GM10248 (cell line): Measurements from ENCODE around the gene FLRT2.

Experiments
- CTCF ChIA-PET: fragments of 300-600 bp; sonication (Branson Sonifier 250); formaldehyde crosslinking; extraction: SDS; loops from one replicate; lab custom pipeline; 2021; ENCODE audit warnings: antibody characterized with exemption; lab: Yijun Ruan, JAX
- POLR2A ChIA-PET: fragments of 350-650 bp; sonication (Branson Sonifier 250); formaldehyde crosslinking; extraction: SDS; loops from one replicate; lab custom pipeline; 2020; ENCODE audit warnings: antibody characterized with exemption; lab: Yijun Ruan, JAX
- DNase-seq: peaks from one replicate; pipeline ENCODE4 v3.0.0; 2012; ENCODE audit errors: extremely low spot score
- TF ChIP-seq, protein P1 (sequence below): IDR thresholded peaks from 2 replicates; pipeline ENCODE4 v1.5.1; 2012; ENCODE audit warnings: mild to moderate bottlenecking, low read depth; ENCODE audit errors: extremely low read depth, missing control alignments, control extremely low read depth

Gene FLRT2

DNA sequence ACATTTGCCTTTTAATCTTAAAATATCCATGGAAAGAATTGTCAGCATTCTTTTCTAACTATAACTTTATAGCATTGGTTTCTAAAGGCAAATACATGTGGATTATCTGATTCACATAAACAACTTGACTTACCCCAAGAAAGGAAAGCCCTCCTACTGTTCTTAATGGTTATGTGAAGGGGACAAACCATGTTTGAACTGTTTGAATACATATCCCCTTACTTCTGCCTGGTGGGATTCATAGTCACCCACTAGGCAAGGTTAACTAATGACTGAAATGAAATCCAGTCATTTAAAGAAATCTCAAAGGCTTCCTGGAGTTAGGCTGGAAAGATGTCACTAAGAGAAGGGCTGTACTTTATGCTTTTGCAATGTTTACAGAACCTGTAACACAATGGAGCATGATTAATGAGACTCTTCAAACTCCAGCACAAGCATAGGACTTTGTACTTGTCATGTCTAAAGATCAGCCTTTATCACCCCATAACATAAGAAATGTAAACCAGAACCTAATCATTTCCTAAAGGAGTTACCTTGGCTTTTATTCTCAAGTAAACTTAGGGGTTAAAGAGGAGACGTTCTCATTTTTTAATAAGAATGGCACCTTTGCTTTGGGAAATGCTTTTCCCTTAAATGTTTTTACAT lies 10.2 kb upstream of the FLRT2 start:
- ChIA-PET POLR2A (no interaction called here), CTCF (no interaction called here)
- DNase-seq = no peak
- TF ChIP-seq, protein P1, sequence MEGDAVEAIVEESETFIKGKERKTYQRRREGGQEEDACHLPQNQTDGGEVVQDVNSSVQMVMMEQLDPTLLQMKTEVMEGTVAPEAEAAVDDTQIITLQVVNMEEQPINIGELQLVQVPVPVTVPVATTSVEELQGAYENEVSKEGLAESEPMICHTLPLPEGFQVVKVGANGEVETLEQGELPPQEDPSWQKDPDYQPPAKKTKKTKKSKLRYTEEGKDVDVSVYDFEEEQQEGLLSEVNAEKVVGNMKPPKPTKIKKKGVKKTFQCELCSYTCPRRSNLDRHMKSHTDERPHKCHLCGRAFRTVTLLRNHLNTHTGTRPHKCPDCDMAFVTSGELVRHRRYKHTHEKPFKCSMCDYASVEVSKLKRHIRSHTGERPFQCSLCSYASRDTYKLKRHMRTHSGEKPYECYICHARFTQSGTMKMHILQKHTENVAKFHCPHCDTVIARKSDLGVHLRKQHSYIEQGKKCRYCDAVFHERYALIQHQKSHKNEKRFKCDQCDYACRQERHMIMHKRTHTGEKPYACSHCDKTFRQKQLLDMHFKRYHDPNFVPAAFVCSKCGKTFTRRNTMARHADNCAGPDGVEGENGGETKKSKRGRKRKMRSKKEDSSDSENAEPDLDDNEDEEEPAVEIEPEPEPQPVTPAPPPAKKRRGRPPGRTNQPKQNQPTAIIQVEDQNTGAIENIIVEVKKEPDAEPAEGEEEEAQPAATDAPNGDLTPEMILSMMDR = no peak

DNA sequence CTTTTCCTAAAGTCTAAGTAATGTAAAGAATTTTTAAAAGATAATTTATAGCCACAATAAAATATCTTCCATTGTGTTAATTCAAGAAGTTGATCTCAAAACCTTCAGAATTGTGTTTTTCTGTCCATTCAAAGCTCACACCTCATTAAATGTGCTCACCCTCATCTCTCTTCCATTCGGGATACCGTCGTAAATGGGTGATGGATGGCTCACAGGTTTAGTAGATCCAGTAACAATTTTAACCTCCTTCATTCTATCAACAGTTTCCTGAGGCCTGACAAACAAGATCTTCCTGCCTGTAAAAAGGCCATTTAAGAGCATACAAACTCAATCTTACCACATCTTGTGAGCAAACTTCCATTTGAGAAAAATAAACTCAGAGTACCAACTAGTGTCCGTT lies 9.4 kb upstream of the FLRT2 start:
- no peak for DNase-seq
- POLR2A ChIA-PET = no interaction called here
- CTCF ChIA-PET = no interaction called here
- TF ChIP-seq, protein P1 = no peak

DNA sequence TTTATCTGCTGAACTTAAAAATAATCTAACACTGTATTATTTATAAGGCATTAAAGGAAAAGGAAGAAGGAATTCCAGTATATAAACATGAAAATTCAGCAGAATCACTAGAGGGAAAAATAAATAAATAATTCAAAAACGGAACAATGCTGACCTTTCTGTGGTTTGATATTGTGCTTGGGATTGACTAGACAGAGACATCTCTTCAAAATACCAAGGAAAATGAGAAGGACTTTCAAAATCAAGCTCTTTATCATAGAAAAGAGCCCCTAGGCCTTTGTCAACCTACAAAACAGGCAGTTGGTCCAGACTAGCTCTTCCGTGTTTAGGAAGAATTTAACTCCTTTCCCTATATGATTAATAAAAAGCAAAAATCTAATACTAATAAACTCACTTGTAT lies 6.3 kb upstream of the FLRT2 start:
- DNase-seq = no peak
- TF ChIP-seq, protein P1 = no peak
- POLR2A ChIA-PET = no interaction called here
- CTCF ChIA-PET = no interaction called here

DNA sequence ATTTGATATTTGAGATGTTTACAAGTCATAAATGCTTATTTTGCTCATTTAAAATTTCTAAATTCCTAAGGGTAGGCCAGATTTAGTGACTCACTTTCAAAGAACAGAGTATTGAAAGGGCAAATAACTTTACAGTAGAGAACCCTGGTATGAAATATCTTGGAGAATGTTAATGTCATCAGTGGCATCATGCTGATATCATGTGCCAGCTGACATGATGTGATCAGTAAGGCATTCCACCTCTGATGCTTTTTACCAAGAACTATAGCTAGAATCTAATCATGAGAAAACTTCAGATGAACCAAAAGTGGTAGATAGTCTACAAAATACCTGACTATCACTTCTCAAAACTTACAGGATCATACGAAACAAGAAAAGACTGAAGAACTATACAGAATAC lies 2.9 kb upstream of the FLRT2 start:
- no peak for DNase-seq
- ChIA-PET POLR2A (no interaction called here), CTCF (no interaction called here)
- TF ChIP-seq, protein P1 = no peak

DNA sequence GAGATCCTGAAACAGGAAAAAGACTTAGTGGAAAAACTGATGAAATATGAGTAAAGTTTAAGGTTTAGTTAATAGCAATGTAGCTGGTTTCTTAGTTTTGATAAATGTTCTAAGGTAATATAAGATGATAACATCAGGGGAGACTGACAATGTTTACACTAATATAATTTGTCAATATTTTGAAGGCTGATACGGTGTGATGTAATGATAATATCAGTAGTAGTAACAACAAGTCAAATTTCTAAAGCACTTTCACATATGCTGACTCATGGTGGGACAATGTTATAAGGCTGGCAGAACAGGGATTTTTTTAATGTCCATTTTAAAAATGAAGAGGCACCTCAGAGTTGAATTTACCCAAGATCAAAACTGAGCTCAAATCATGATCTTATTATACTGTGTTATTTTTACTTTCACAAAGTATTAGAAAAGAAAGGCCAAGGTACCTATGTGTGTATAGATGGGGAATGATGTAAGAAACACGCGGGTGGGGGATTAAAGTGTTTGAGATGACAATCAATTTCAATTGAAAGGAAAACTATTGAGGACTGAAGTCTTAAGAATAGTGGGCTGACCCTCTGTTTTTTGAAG lies 2.4 kb upstream of the FLRT2 start:
- DNase-seq = no peak
- TF ChIP-seq, protein P1 = no peak
- POLR2A ChIA-PET = no interaction called here
- CTCF ChIA-PET = no interaction called here

DNA sequence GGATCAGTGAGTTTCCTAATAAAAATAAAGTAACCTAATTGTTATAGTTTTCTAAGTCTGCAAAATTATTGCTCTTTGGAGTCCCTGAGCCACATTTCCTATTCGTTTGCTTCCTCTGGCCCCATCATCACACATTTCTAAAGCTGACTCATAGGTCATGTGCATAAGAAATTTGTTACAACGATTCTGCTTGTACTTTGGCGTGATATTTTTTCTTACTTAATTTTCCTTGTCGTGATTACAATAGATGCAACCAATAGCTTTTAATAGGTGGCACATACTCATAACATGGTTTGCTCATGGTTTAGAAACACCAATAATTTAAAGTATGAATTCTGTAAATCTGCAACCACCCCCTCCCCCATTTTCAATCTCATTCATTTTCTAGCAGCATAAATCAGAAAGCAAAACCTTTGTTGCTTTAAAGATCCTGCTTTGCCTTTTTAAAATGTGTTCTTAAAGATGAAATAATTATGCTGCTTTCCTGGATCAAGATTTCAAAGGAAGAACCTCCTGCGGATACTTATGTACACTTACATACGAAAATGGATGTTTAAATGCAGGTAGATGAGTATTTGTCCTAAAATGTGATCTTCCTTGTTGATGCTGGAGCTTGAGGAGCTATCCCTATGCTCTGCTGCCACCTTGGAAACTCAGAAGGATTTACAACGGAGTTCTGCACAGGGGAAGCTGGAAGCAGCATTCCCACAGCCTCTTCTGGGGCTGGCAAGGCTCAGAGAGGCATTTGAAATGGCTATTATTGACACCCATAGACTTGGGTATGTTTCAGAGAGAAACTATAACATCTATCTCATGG lies 1.7 kb upstream of the FLRT2 start:
- POLR2A ChIA-PET = no interaction called here
- CTCF ChIA-PET = no interaction called here
- TF ChIP-seq, protein P1 = no peak
- no peak for DNase-seq
